RWPE2 (cell line): ENCODE data around the gene SPPL3.

Experiments used
- ATAC-seq: fragments of 200-7000 bp; cut with Tn5 transposase; 3 replicates; pipeline ENCODE4 v1.9.1; 2021; ENCODE audit warnings: low read depth
- DNase-seq: peaks from one replicate; pipeline ENCODE4 v3.0.0-alpha.2; 2020; ENCODE audit warnings: low spot score
- H3K27ac ChIP-seq: fragments of 450-650 bp; 2 replicates; pipeline ENCODE4 v1.5.1; 2017; ENCODE audit warnings: mild to moderate bottlenecking; ENCODE audit not compliant: poor library complexity, severe bottlenecking
- H3K27me3 ChIP-seq: fragments of 250-450 bp; sonication (Bioruptor Pico); 2 replicates; pipeline ENCODE4 v1.5.1; 2021; ENCODE audit warnings: mild to moderate bottlenecking, moderate library complexity; ENCODE audit not compliant: insufficient read depth, poor library complexity, severe bottlenecking
- H3K36me3 ChIP-seq: fragments of 250-450 bp; sonication (Bioruptor Pico); 2 replicates; pipeline ENCODE4 v1.5.1; 2020; ENCODE audit warnings: low read depth, mild to moderate bottlenecking, moderate library complexity
- H3K4me1 ChIP-seq: fragments of 250-450 bp; sonication (Bioruptor Pico); 2 replicates; pipeline ENCODE4 v1.5.1; 2021; ENCODE audit warnings: mild to moderate bottlenecking, moderate library complexity; ENCODE audit not compliant: insufficient read depth, poor library complexity, severe bottlenecking
- H3K4me3 ChIP-seq: fragments of 250-450 bp; sonication (Bioruptor Pico); 2 replicates; pipeline ENCODE4 v1.5.1; 2021; ENCODE audit warnings: mild to moderate bottlenecking, moderate library complexity; ENCODE audit not compliant: severe bottlenecking
- H3K9me3 ChIP-seq: fragments of 250-450 bp; sonication (Bioruptor Pico); 2 replicates; pipeline ENCODE4 v1.5.1; 2021; ENCODE audit warnings: mild to moderate bottlenecking, moderate library complexity; ENCODE audit not compliant: severe bottlenecking
- TF ChIP-seq, protein P1 (sequence below): fragments of 450-650 bp; IDR thresholded peaks from one replicate; pipeline ENCODE4 v1.5.1; 2017; ENCODE audit warnings: mild to moderate bottlenecking, moderate library complexity; ENCODE audit not compliant: poor library complexity, severe bottlenecking

The SPPL3 gene

DNA sequence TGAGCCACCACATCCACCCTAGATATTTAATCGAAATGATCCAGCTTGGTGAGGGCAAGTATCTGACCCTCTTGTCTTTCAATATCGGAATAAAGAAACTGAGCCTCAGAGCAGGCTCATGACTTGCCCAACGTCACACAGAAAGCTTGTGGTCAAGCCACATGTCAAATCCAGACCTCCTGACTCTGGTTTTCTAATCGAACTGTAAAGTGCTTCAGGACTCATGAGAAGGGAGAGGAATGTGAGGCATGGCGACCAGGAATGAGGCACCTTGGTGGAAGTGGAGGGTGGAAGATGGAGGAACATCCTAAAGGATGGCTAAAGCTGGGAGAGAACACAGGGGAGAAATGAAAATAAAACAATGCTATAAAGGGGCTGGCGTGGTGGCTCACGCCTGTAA is 27.9 kb upstream of the SPPL3 start:
- H3K27me3 ChIP-seq, result no peaks in the 10 kb centered on the region
- no peak overlapping the region for H3K27ac ChIP-seq
- H3K9me3 ChIP-seq, result no peaks in the 10 kb centered on the region
- H3K4me3 ChIP-seq, result no peak overlapping the region
- ATAC-seq, result no peak
- H3K36me3 ChIP-seq, result no peaks in the 10 kb centered on the region
- no peak for DNase-seq
- peaks cover 8% of the 10 kb centered on the region for H3K4me1 ChIP-seq
- TF ChIP-seq, protein P1, sequence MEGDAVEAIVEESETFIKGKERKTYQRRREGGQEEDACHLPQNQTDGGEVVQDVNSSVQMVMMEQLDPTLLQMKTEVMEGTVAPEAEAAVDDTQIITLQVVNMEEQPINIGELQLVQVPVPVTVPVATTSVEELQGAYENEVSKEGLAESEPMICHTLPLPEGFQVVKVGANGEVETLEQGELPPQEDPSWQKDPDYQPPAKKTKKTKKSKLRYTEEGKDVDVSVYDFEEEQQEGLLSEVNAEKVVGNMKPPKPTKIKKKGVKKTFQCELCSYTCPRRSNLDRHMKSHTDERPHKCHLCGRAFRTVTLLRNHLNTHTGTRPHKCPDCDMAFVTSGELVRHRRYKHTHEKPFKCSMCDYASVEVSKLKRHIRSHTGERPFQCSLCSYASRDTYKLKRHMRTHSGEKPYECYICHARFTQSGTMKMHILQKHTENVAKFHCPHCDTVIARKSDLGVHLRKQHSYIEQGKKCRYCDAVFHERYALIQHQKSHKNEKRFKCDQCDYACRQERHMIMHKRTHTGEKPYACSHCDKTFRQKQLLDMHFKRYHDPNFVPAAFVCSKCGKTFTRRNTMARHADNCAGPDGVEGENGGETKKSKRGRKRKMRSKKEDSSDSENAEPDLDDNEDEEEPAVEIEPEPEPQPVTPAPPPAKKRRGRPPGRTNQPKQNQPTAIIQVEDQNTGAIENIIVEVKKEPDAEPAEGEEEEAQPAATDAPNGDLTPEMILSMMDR, result no peak

DNA sequence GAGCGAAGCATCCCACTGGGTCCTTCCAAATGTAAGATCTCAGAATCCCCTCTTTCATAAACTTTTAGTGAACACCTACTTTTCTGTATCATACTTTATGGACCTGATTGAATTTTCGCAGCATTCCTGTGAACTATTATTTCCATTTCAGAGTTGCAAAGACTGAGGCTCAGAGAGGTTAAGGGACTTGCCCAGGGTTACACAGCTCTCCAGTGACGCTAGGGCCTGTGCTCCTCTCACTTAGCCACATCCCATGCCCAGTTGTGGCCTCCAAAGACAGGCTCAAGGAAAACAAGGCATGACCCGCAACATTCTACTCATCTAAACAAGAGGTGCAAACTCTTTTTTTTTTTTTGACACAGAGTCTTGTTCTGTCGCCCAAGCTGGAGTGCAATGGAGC is 25.9 kb upstream of the SPPL3 start:
- no peak for DNase-seq
- ATAC-seq, result no peak

DNA sequence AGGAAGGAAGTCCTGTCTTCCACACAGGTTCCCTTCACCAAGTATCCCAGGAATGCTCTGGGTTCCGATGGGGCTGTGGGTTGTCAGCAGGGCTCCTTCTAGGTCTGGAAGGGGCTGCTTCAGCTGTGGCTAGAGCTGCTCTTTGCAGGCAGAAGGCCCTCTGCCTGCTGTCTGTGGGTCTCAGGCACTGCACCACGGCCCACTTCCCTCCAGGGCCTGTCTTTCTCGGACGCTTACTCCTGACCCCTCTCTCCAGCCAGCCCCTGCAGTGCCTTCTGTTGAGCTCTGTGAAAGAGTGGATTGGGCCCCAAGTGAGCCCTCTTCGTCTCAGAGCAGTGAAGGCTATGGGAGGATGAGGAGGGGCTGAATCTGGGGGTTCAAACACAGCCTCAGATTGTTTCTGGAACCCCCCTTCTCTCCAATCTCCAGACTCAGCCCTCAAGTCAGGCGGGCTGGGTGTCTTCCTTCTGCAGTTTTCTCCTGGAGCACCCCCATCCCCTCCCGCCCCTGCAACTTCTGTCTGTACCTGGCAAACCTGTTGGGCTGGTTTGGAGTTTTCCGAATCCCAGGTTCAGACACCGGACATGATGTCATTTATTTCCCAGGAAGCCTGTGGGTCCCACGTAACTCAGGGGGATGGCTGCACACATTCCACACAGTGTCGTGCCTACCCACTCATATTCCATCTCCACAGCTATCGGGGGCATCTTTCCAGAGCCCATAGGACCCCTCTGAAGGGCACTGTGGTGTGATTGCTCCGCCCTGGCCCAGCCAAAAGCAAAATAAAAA is 24.9 kb upstream of the SPPL3 start:
- DNase-seq (peak; percentile 78), ATAC-seq (peak; percentile 18)
- Histone ChIP-seq H3K27ac (peak overlapping the region; percentile 79), H3K4me1 (peaks cover 22% of the 10 kb centered on the region), H3K4me3 (no peak overlapping the region), H3K27me3 (no peaks in the 10 kb centered on the region), H3K36me3 (no peaks in the 10 kb centered on the region), H3K9me3 (no peaks in the 10 kb centered on the region)
- TF ChIP-seq, protein P1, result no peak

More for the DNA sequence above, 25.9 kb upstream of the SPPL3 start:
- H3K27ac ChIP-seq, result peak overlapping the region; percentile 79
- no peak overlapping the region for H3K4me3 ChIP-seq
- H3K36me3 ChIP-seq, result no peaks in the 10 kb centered on the region
- no peaks in the 10 kb centered on the region for H3K9me3 ChIP-seq
- TF ChIP-seq, protein P1, result no peak
- peaks cover 20% of the 10 kb centered on the region for H3K4me1 ChIP-seq
- no peaks in the 10 kb centered on the region for H3K27me3 ChIP-seq

DNA sequence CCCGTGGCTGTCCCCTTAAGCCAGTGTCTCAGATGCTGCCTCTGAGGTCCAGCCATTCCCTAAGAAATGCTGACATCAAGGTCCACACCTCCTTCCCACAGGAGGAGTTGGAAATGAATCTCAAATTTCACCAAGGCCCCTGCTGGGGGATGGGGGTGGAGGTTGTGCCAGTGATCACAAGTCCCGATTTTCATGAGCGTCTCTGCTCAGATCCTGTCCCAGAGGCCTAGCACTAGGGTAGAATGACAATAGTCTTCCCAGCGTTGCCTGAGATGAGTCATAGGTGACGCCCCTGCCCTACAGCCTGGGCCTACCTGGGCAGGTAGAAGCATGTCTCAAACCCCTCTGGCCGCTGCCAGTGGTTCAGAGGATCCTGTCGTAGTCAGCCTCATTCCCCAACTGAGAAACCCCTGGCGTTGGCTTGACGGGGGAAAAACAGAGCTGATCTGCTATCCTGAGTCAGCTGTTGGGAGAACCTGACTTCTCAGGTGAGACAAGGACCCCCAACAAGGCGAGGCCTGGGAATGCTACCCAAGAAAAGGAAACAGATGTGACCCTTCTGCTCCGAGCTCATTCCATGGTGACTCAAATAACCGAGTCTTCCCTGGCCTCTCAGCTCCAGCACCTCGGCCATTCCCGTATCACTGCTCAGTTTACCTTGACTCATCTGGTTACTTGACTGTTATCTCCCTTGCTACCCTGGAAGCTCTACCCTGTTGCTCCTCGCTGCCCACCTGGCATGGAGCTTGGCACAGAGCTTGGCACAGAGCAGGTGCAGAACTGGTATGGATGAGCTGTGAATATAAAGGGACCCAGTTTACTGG is 21.8 kb upstream of the SPPL3 start:
- H3K4me3 ChIP-seq, result no peak overlapping the region
- TF ChIP-seq, protein P1, result no peak
- H3K27ac ChIP-seq, result peak overlapping the region; percentile 92
- H3K9me3 ChIP-seq, result no peaks in the 10 kb centered on the region
- DNase-seq (peak; percentile 96), ATAC-seq (peak; percentile 95)
- peaks cover 22% of the 10 kb centered on the region for H3K4me1 ChIP-seq
- H3K27me3 ChIP-seq, result no peaks in the 10 kb centered on the region
- no peaks in the 10 kb centered on the region for H3K36me3 ChIP-seq
